Endodermal cell (in vitro differentiated cells): ENCODE results near the gene HMGCS2. TPM values are rescaled to one million over a fixed set of nuclear protein-coding genes. Genes with fewer than 3 reads are reported as not detected.

ENCODE experiments used
- DNase-seq: peaks from one replicate; pipeline ENCODE4 v3.0.0-alpha.2; 2017
- H3K27ac ChIP-seq: 2 replicates; pipeline ENCODE4 v1.5.1; 2013; ENCODE audit warnings: mild to moderate bottlenecking, low read depth, low read length, moderate library complexity
- H3K27me3 ChIP-seq: 2 replicates; pipeline ENCODE4 v1.6.1; 2013; ENCODE audit warnings: mild to moderate bottlenecking, low read length, moderate library complexity; ENCODE audit not compliant: insufficient read depth, control insufficient read depth, poor library complexity, severe bottlenecking
- H3K36me3 ChIP-seq: 2 replicates; pipeline ENCODE4 v1.7.0; 2013; ENCODE audit warnings: mild to moderate bottlenecking, low read length, moderate library complexity; ENCODE audit not compliant: control insufficient read depth, insufficient read depth
- H3K4me1 ChIP-seq: one replicate; pipeline ENCODE4 v1.7.0; 2013; ENCODE audit warnings: low read length; ENCODE audit not compliant: control insufficient read depth, insufficient read depth
- H3K4me3 ChIP-seq: 2 replicates; pipeline ENCODE4 v1.5.1; 2013; ENCODE audit warnings: mild to moderate bottlenecking, low read length, moderate library complexity
- H3K9ac ChIP-seq: 2 replicates; pipeline ENCODE4 v1.6.1; 2013; ENCODE audit warnings: mild to moderate bottlenecking, low read length, moderate library complexity; ENCODE audit not compliant: poor library complexity, severe bottlenecking; ENCODE audit errors: extremely low read depth
- H3K9me3 ChIP-seq: 2 replicates; pipeline ENCODE4 v1.6.1; 2013; ENCODE audit warnings: mild to moderate bottlenecking, low read length, moderate library complexity; ENCODE audit not compliant: control insufficient read depth
- H3K27ac Mint-ChIP-seq: 2 replicates; pipeline ENCODE4 v1.8.0; 2020; ENCODE audit warnings: mixed read lengths
- H3K27me3 Mint-ChIP-seq: 2 replicates; pipeline ENCODE4 v1.8.0; 2021; ENCODE audit warnings: mild to moderate bottlenecking, mixed read lengths; ENCODE audit not compliant: insufficient read depth
- H3K36me3 Mint-ChIP-seq: 2 replicates; pipeline ENCODE4 v1.8.0; 2020; ENCODE audit warnings: low read depth, mixed read lengths
- H3K4me1 Mint-ChIP-seq: 2 replicates; pipeline ENCODE4 v1.8.0; 2020; ENCODE audit warnings: mixed read lengths
- H3K4me3 Mint-ChIP-seq: 2 replicates; pipeline ENCODE4 v1.8.0; 2020; ENCODE audit warnings: mild to moderate bottlenecking, moderate library complexity, mixed read lengths
- H3K9me3 Mint-ChIP-seq: 2 replicates; pipeline ENCODE4 v1.8.0; 2020; ENCODE audit warnings: mild to moderate bottlenecking, mixed read lengths
- CTCF ChIP-seq: fragments of 200-600 bp; sonication (generic); conservative IDR thresholded peaks from 2 replicates; pipeline ENCODE4 v1.5.0; 2021; ENCODE audit warnings: antibody characterized with exemption, mild to moderate bottlenecking
- WGBS, 2 experiments: methylation state at CpG; one replicate each; pipeline versions ENCODE4 v1.1.5 to v1.1.7; 2013; ENCODE audit warnings: missing lambda C conversion rate in 2 of 2, mixed read lengths in 1 of 2; ENCODE audit not compliant: insufficient coverage in 1 of 2, insufficient read length in 1 of 2; 5-methylcytosine and 5-hydroxymethylcytosine counted together
- total RNA-seq, 2 donors: library from RNA; stranded (reverse); fragmentation: NEBNext Ultra II Directional in 1 of 2; extraction: Animal tissue kit (Norgen Biotek cat#: 25700) in 1 of 2; gene quantifications; 2 replicates in 1 of 2; 3 replicates in 1 of 2; pipeline ENCODE4 v1.2.1, GENCODE V29; 2021

The HMGCS2 gene
- total RNA-seq, 2 donors from 2014 or later: not detected

GRCh38 chr1:119740896-119741780 is 27.6 kb downstream of the HMGCS2 start:
- Mint-ChIP-seq H3K4me3 (no peak overlapping the region), H3K27ac (no peak overlapping the region), H3K9me3 (no peaks in the 10 kb centered on the region), H3K36me3 (peaks cover 45% of the 10 kb centered on the region), H3K4me1 (peaks cover 13% of the 10 kb centered on the region), H3K27me3 (no peaks in the 10 kb centered on the region)
- no peak overlapping the region for H3K9ac ChIP-seq
- H3K36me3 ChIP-seq: peaks cover 26% of the 10 kb centered on the region
- TF ChIP-seq CTCF: no peak
- H3K27ac ChIP-seq: no peak overlapping the region
- no peak overlapping the region for H3K4me3 ChIP-seq
- WGBS, 2 experiments: 93 to 94% methylated on average over 7 to 13 of the region's 13 CpGs
- H3K4me1 ChIP-seq: peaks cover 9% of the 10 kb centered on the region
- DNase-seq: no peak
- no peaks in the 10 kb centered on the region for H3K27me3 ChIP-seq
- H3K9me3 ChIP-seq: no peaks in the 10 kb centered on the region

- Mint-ChIP-seq H3K4me1 (peaks cover 4% of the 10 kb centered on the region), H3K27me3 (no peaks in the 10 kb centered on the region), H3K4me3 (no peak overlapping the region), H3K36me3 (peaks cover 54% of the 10 kb centered on the region), H3K9me3 (no peaks in the 10 kb centered on the region), H3K27ac (no peak overlapping the region)
- H3K27ac ChIP-seq: peak overlapping the region; percentile 16
- H3K9ac ChIP-seq: no peak overlapping the region
- no peak for TF ChIP-seq CTCF
- 94% methylated on average over 2 of the region's 2 CpGs; no CpG with 5 or more reads in 1 of the 2 experiments for WGBS, 2 experiments
- H3K4me3 ChIP-seq: no peak overlapping the region
- H3K36me3 ChIP-seq: peaks cover 34% of the 10 kb centered on the region
- DNase-seq: no peak
- peaks cover under 1% of the 10 kb centered on the region for H3K4me1 ChIP-seq
- H3K27me3 ChIP-seq: no peaks in the 10 kb centered on the region
- no peaks in the 10 kb centered on the region for H3K9me3 ChIP-seq
Measured at GRCh38 chr1:119740261-119740660, 28.4 kb downstream of the HMGCS2 start.

- no peak for TF ChIP-seq CTCF
- WGBS, 2 experiments: 92 to 100% methylated on average over 2 to 6 of the region's 6 CpGs
- Histone ChIP-seq H3K27me3 (no peaks in the 10 kb centered on the region), H3K4me3 (no peak overlapping the region), H3K36me3 (peaks cover 46% of the 10 kb centered on the region), H3K27ac (no peak overlapping the region), H3K4me1 (no peaks in the 10 kb centered on the region), H3K9ac (no peak overlapping the region), H3K9me3 (no peaks in the 10 kb centered on the region)
- H3K4me1 Mint-ChIP-seq: no peaks in the 10 kb centered on the region
- H3K27me3 Mint-ChIP-seq: no peaks in the 10 kb centered on the region
- H3K27ac Mint-ChIP-seq: no peak overlapping the region
- H3K4me3 Mint-ChIP-seq: no peak overlapping the region
- H3K9me3 Mint-ChIP-seq: no peaks in the 10 kb centered on the region
- DNase-seq: no peak
- H3K36me3 Mint-ChIP-seq: peaks cover 64% of the 10 kb centered on the region
Measured at GRCh38 chr1:119739150-119739549, 29.6 kb downstream of the HMGCS2 start.
